K562 (cell line): Measurements from ENCODE around the gene PPIL4. TPM values are rescaled to one million over a fixed set of nuclear protein-coding genes. Genes with fewer than 3 reads are reported as not detected.

Experiments
- ATAC-seq: fragments of 200-7000 bp; cut with Tn5 transposase; 3 replicates; pipeline ENCODE4 v1.9.1; 2020; ENCODE audit warnings: moderate library complexity
- BruUV-seq: library from RNA; stranded (reverse); fragments of 400-500 nt; replicated peaks from 2 replicates; lab custom pipeline; 2021; lab: Mats Ljungman, UMichigan
- CTCF ChIA-PET: fragments of 300-600 bp; formaldehyde crosslinking; extraction: SDS; loops from one replicate; lab custom pipeline; 2021; ENCODE audit warnings: low intra/inter-chr PET ratio; lab: Yijun Ruan, JAX
- POLR2A ChIA-PET: fragments of 300-600, 350-650 bp; sonication (Branson Sonifier 250); formaldehyde crosslinking; extraction: SDS; loops from one replicate; lab custom pipeline; 2021; ENCODE audit warnings: antibody characterized with exemption, inconsistent platforms; lab: Yijun Ruan, JAX
- DNase-seq, 4 experiments: peaks; one replicate each; pipeline versions ENCODE4 v3.0.0 to v3.0.0-alpha.2; 2011 to 2018; ENCODE audit warnings: low spot score in 3 of 4, mixed read lengths in 3 of 4; ENCODE audit errors: extremely low read depth in 1 of 4
- FAIRE-seq: peaks from 2 replicates; lab custom pipeline; 2011; peaks lifted over from hg19 to GRCh38; lab: Jason Lieb, UNC
- H2AFZ ChIP-seq: 2 replicates; pipeline ENCODE4 v1.6.0; 2011; ENCODE audit warnings: low read depth, low read length, control low read depth, inconsistent platforms
- H3K27ac ChIP-seq: fragments of 200-600 bp; 3 replicates; pipeline ENCODE4 v1.8.0; 2011; ENCODE audit warnings: low read depth, mild to moderate bottlenecking, control low read depth, inconsistent platforms, low read length, moderate library complexity, mixed read lengths; ENCODE audit errors: extremely low read depth
- H3K27me3 ChIP-seq, 2 experiments: fragments of 300-600 bp in 1 of 2; 2 replicates in 1 of 2; 3 replicates in 1 of 2; pipeline versions ENCODE4 v1.6.0 to v1.8.0; 2011; ENCODE audit warnings: inconsistent platforms in 2 of 2, low read length in 2 of 2, mild to moderate bottlenecking in 1 of 2, mixed read lengths in 1 of 2, moderate library complexity in 1 of 2; ENCODE audit not compliant: control insufficient read depth in 2 of 2, insufficient read depth in 2 of 2
- H3K36me3 ChIP-seq: fragments of 300-600 bp; 3 replicates; pipeline ENCODE4 v1.8.0; 2011; ENCODE audit warnings: mild to moderate bottlenecking, low read length, inconsistent platforms; ENCODE audit not compliant: control insufficient read depth, insufficient read depth
- H3K4me1 ChIP-seq, 2 experiments: fragments of 200-600 bp in 1 of 2; replicated peaks in 1 of 2; 2 replicates in 1 of 2; 3 replicates in 1 of 2; pipeline versions ENCODE4 v1.5.1 to v1.8.0; 2011; ENCODE audit warnings: inconsistent platforms in 2 of 2, low read length in 2 of 2, mild to moderate bottlenecking in 1 of 2, mixed read lengths in 1 of 2, moderate library complexity in 1 of 2; ENCODE audit not compliant: control insufficient read depth in 2 of 2, insufficient read depth in 2 of 2
- H3K4me2 ChIP-seq: 2 replicates; pipeline ENCODE4 v1.6.1; 2011; ENCODE audit warnings: low read length, control low read depth, inconsistent platforms, mixed read lengths; ENCODE audit not compliant: insufficient read depth
- H3K4me3 ChIP-seq: fragments of 200-600 bp; sonication (generic), shearing (Covaris generic); 2 replicates; pipeline ENCODE4 v1.5.1; 2016; ENCODE audit warnings: control low read depth, inconsistent platforms
- H3K79me2 ChIP-seq: fragments of 200-600 bp; 3 replicates; pipeline ENCODE4 v1.8.0; 2011; ENCODE audit warnings: low read length, inconsistent platforms; ENCODE audit not compliant: control insufficient read depth, insufficient read depth
- H3K9ac ChIP-seq, 2 experiments: 2 replicates each; pipeline versions ENCODE4 v1.6.0 to v1.6.1; 2011; ENCODE audit warnings: low read depth in 2 of 2, low read length in 2 of 2, control low read depth in 1 of 2, inconsistent platforms in 1 of 2, mild to moderate bottlenecking in 1 of 2, mixed read lengths in 1 of 2; ENCODE audit not compliant: insufficient read depth in 1 of 2
- H3K9me1 ChIP-seq: one replicate; pipeline ENCODE4 v1.6.0; 2011; ENCODE audit warnings: inconsistent platforms, mild to moderate bottlenecking, low read length, moderate library complexity; ENCODE audit not compliant: control insufficient read depth, insufficient read depth
- H3K9me3 ChIP-seq: replicated peaks from 2 replicates; pipeline ENCODE4 v1.5.1; 2011; ENCODE audit warnings: low read depth, low read length, inconsistent platforms; ENCODE audit not compliant: control insufficient read depth, insufficient read depth
- H4K20me1 ChIP-seq: replicated peaks from 2 replicates; pipeline ENCODE4 v1.6.1; 2011; ENCODE audit warnings: low read length, inconsistent platforms, mixed read lengths; ENCODE audit not compliant: control insufficient read depth, insufficient read depth
- SRSF3 ChIP-seq: fragments of 200-400 bp; formaldehyde crosslinking; IDR thresholded peaks from 2 replicates; pipeline ENCODE4 v1.6.1; 2016; ENCODE audit warnings: mild to moderate bottlenecking, low read length, moderate library complexity; ENCODE audit not compliant: insufficient read depth
- ZNF639 ChIP-seq, 2 experiments: fragments of 200-800 bp in 1 of 2; sonication (Bioruptor generic) in 1 of 2; sonication (generic) in 1 of 2; formaldehyde crosslinking in 1 of 2; IDR thresholded peaks in 1 of 2; conservative IDR thresholded peaks in 1 of 2; 2 replicates each; pipeline versions ENCODE4 v1.5.0 to v1.6.1; 2016 to 2020; ENCODE audit warnings: missing compliant biosample characterization in 1 of 2, missing genetic modification characterization in 1 of 2, missing genetic modification reagents in 1 of 2
- WGBS: fragments of 100-300 bp; shearing (Covaris generic); methylation state at CpG from one replicate; pipeline ENCODE4 v1.1.6; 2016; ENCODE audit warnings: low coverage, mixed read lengths; ENCODE audit not compliant: insufficient coverage; ENCODE audit errors: missing lambda C conversion rate; 5-methylcytosine and 5-hydroxymethylcytosine counted together
- in situ Hi-C: fragments of 300-500 bp; cut with MboI; formaldehyde crosslinking; loops from 4 replicates; pipeline ENCODE4 v1.15.0; 2018; ENCODE audit warnings: inconsistent platforms, mixed read lengths
- intact Hi-C: fragments of 100-400 bp; cut with micrococcal nuclease; formaldehyde crosslinking; loops from 2 replicates; pipeline ENCODE4 v1.14.2; 2022
- polyA plus RNA-seq, 8 experiments: library from polyadenylated mRNA; depleted of rRNA in 4 of 8; stranded (reverse) in 5 of 8; unstranded in 3 of 8; fragments of >200 nt; fragmentation: Nextera tagmentation in 2 of 8; fragmentation: Illumina TruSeq in 1 of 8; extraction: Ambion mirVana in 2 of 8; extraction: Trizol in 1 of 8; gene quantifications; 2 replicates each; pipeline versions ENCODE4 v1.2.1 to v1.2.3, GENCODE V29; 2011 to 2014; ENCODE audit warnings: inconsistent platforms in 1 of 8, missing spikeins in 1 of 8
- total RNA-seq, 7 experiments: library from RNA; depleted of rRNA in 6 of 7; stranded (reverse); fragments of >200 nt in 6 of 7; fragmentation: Illumina TruSeq in 2 of 7; extraction: Trizol in 2 of 7; gene quantifications; 2 replicates each; pipeline versions ENCODE4 v1.2.1 to v1.2.3, GENCODE V29; 2011 to 2021; ENCODE audit warnings: low replicate concordance in 1 of 7

Gene PPIL4
- total and polyA plus RNA-seq, 9 of the 15 experiments (the other 6 are each of a cell fraction or from before 2014, with no cell fraction given) = 14.5 to 55.2 (median 45.9) TPM

GRCh38 chr6:149551920-149552319 lies 6.1 kb upstream of the PPIL4 start:
- peaks cover 11 to 15% of the 10 kb centered on the region in 2 experiments; a peak in 3 of 5 replicates for H3K27me3 ChIP-seq
- no peak overlapping the region for H3K27ac ChIP-seq
- ChIA-PET CTCF (no interaction called here), POLR2A (interaction anchor here (1.1 to 4.9 kb wide), 3 partner anchors 12 to 59 kb away, joined by 3 to 19 read pairs (median 3); no protein-coding TSS in a partner anchor)
- ATAC-seq (peak; percentile 50), DNase-seq (no peak), FAIRE-seq (no peak)
- H3K9me3 ChIP-seq = no peaks in the 10 kb centered on the region; the same call in 1 of the 2 replicates
- 18% methylated on average over 5 of the region's 5 CpGs for WGBS
- peak overlapping the region; percentile 42 for H2AFZ ChIP-seq
- H4K20me1 ChIP-seq = no peaks in the 10 kb centered on the region
- no peak overlapping the region for H3K4me3 ChIP-seq
- no peak overlapping the region for H3K4me2 ChIP-seq
- H3K9ac ChIP-seq = peak overlapping the region in 1 of 2 experiments; percentile 79; a peak in 2 of 4 replicates
- no peaks in the 10 kb centered on the region for H3K36me3 ChIP-seq
- in situ Hi-C loops = no loop called here
- BruUV-seq = no TSS peak
- no peaks in the 10 kb centered on the region for H3K79me2 ChIP-seq
- intact Hi-C loops = no loop called here
- peaks cover 0 to 9% of the 10 kb centered on the region in 2 experiments; a peak in 3 of 5 replicates for H3K4me1 ChIP-seq
- TF ChIP-seq ZNF639 (CRISPR knock-in tag; conservative IDR thresholded peaks at IDR 0.05 in 1 of 2, IDR thresholded peaks at IDR 0.05 in 1 of 2) (0 out of 4 replicates have a peak, but pooled peaks of 1 of the 2 experiments have one; percentile 22), SRSF3 (no peak)
- H3K9me1 ChIP-seq = no peaks in the 10 kb centered on the region
